Keratinocyte (primary cell): ENCODE data around the gene R3HDM4. TPM values are rescaled to one million over a fixed set of nuclear protein-coding genes. Genes with fewer than 3 reads are reported as not detected.
"Not testable (repeated sequence)": the region's sequence is repeated elsewhere in the genome, so short reads cannot be mapped to it uniquely, and the experiment has no call there.

ENCODE experiments used
- DNase-seq: peaks from one replicate; pipeline ENCODE4 v3.0.0-alpha.2; 2011; ENCODE audit warnings: low read depth, missing footprints, low spot score
- FAIRE-seq: peaks from 2 replicates; lab custom pipeline; 2011; peaks lifted over from hg19 to GRCh38; lab: Jason Lieb, UNC
- H2AFZ ChIP-seq: 2 replicates; pipeline ENCODE4 v1.6.0; 2012; ENCODE audit warnings: low read length, control low read depth, inconsistent platforms; ENCODE audit not compliant: control insufficient read depth
- H3K27ac ChIP-seq: 2 replicates; pipeline ENCODE4 v1.5.1; 2011; ENCODE audit warnings: low read length; ENCODE audit not compliant: control insufficient read depth, insufficient read depth
- H3K27me3 ChIP-seq: 3 replicates; pipeline ENCODE4 v1.6.0; 2011; ENCODE audit warnings: low read length; ENCODE audit not compliant: control insufficient read depth, insufficient read depth; ENCODE audit errors: extremely low read depth
- H3K36me3 ChIP-seq, 2 experiments: 2 replicates in 1 of 2; 3 replicates in 1 of 2; pipeline ENCODE4 v1.5.1; 2011; ENCODE audit warnings: low read length in 2 of 2, mild to moderate bottlenecking in 1 of 2; ENCODE audit not compliant: control insufficient read depth in 2 of 2, insufficient read depth in 2 of 2; ENCODE audit errors: extremely low read depth in 1 of 2
- H3K4me1 ChIP-seq: 3 replicates; pipeline ENCODE4 v1.5.1; 2011; ENCODE audit warnings: low read length; ENCODE audit not compliant: control insufficient read depth, insufficient read depth; ENCODE audit errors: extremely low read depth
- H3K4me2 ChIP-seq: 3 replicates; pipeline ENCODE4 v1.6.0; 2011; ENCODE audit warnings: low read depth, low read length; ENCODE audit not compliant: control insufficient read depth, insufficient read depth; ENCODE audit errors: extremely low read depth
- H3K4me3 ChIP-seq, 3 experiments: fragments of 200-600 bp in 1 of 3; sonication (generic) in 1 of 3; 2 replicates in 2 of 3; 3 replicates in 1 of 3; pipeline ENCODE4 v1.5.1; 2011 to 2016; ENCODE audit warnings: low read length in 3 of 3, mild to moderate bottlenecking in 3 of 3, control low read depth in 2 of 3, inconsistent platforms in 1 of 3, low read depth in 1 of 3, mixed read lengths in 1 of 3, mixed run types in 1 of 3, moderate library complexity in 1 of 3; ENCODE audit not compliant: control insufficient read depth in 2 of 3, insufficient read depth in 2 of 3; ENCODE audit errors: extremely low read depth in 1 of 3
- H3K79me2 ChIP-seq: 2 replicates; pipeline ENCODE4 v1.6.0; 2012; ENCODE audit warnings: low read length; ENCODE audit not compliant: control insufficient read depth, insufficient read depth
- H3K9ac ChIP-seq: 3 replicates; pipeline ENCODE4 v1.6.0; 2011; ENCODE audit warnings: low read length; ENCODE audit not compliant: control insufficient read depth, insufficient read depth; ENCODE audit errors: extremely low read depth
- H3K9me1 ChIP-seq: 3 replicates; pipeline ENCODE4 v1.6.0; 2011; ENCODE audit warnings: low read length; ENCODE audit not compliant: control insufficient read depth, insufficient read depth; ENCODE audit errors: extremely low read depth
- H3K9me3 ChIP-seq: 2 replicates; pipeline ENCODE4 v1.5.1; 2012; ENCODE audit warnings: low read depth, low read length; ENCODE audit not compliant: control insufficient read depth
- H4K20me1 ChIP-seq: 3 replicates; pipeline ENCODE4 v1.6.0; 2011; ENCODE audit warnings: low read length; ENCODE audit not compliant: control insufficient read depth, insufficient read depth; ENCODE audit errors: extremely low read depth
- EZH2 ChIP-seq: IDR thresholded peaks from one replicate; pipeline ENCODE4 v1.6.1; 2012; ENCODE audit warnings: inconsistent platforms, mild to moderate bottlenecking, low read length, moderate library complexity
- dilution Hi-C: fragments of 300-500 bp; cut with MboI; formaldehyde crosslinking; loops from one replicate; pipeline ENCODE4 v1.7.0; 2020; ENCODE audit warnings: low sequenced_read_pairs; ENCODE audit not compliant: extremely low pct_ligation_motif_present
- polyA plus RNA-seq, 5 experiments: library from polyadenylated mRNA; depleted of rRNA in 3 of 5; stranded (reverse) in 3 of 5; stranded (forward) in 1 of 5; unstranded in 1 of 5; fragments of >200 nt; gene quantifications; 1 replicate in 1 of 5; 2 replicates in 3 of 5; 3 replicates in 1 of 5; pipeline versions ENCODE4 v1.2.1 to v1.2.3, GENCODE V29; 2011 to 2012; ENCODE audit warnings: missing spikeins in 2 of 5, low read depth in 1 of 5, low replicate concordance in 1 of 5
- TF ChIP-seq, protein P1 (sequence below), 3 experiments: IDR thresholded peaks in 1 of 3; conservative IDR thresholded peaks in 1 of 3; optimal IDR thresholded peaks in 1 of 3; 2 replicates in 2 of 3; 3 replicates in 1 of 3; pipeline versions ENCODE3 to v1.5.1; 2011; ENCODE audit warnings: low read length in 3 of 3, mild to moderate bottlenecking in 3 of 3, moderate library complexity in 2 of 3, control low read depth in 1 of 3, inconsistent platforms in 1 of 3; ENCODE audit not compliant: insufficient read depth in 2 of 3; ENCODE audit errors: extremely low read depth in 1 of 3

R3HDM4 gene
- polyA plus RNA-seq, 1 donor (not counting 4 experiments of a cell fraction or from before 2014, with no cell fraction given), result 33.5 TPM

GRCh38 chr19:853614-854220 lies 59.3 kb downstream of the R3HDM4 start:
- TF ChIP-seq EZH2, result peak; percentile 50
- FAIRE-seq, dilution Hi-C loops: not testable (repeated sequence)

GRCh38 chr19:853014-853585 lies 59.9 kb downstream of the R3HDM4 start:
- DNase-seq (no peak), FAIRE-seq (no peak)
- H3K4me2 ChIP-seq, result no peak overlapping the region
- H3K9me1 ChIP-seq, result no peaks in the 10 kb centered on the region
- TF ChIP-seq EZH2, result no peak
- TF ChIP-seq, protein P1, sequence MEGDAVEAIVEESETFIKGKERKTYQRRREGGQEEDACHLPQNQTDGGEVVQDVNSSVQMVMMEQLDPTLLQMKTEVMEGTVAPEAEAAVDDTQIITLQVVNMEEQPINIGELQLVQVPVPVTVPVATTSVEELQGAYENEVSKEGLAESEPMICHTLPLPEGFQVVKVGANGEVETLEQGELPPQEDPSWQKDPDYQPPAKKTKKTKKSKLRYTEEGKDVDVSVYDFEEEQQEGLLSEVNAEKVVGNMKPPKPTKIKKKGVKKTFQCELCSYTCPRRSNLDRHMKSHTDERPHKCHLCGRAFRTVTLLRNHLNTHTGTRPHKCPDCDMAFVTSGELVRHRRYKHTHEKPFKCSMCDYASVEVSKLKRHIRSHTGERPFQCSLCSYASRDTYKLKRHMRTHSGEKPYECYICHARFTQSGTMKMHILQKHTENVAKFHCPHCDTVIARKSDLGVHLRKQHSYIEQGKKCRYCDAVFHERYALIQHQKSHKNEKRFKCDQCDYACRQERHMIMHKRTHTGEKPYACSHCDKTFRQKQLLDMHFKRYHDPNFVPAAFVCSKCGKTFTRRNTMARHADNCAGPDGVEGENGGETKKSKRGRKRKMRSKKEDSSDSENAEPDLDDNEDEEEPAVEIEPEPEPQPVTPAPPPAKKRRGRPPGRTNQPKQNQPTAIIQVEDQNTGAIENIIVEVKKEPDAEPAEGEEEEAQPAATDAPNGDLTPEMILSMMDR (optimal IDR thresholded peaks at IDR 0.05 in 1 of 3, IDR thresholded peaks at IDR 0.05 in 1 of 3, conservative IDR thresholded peaks at IDR 0.05 in 1 of 3; ENCODE audit: extremely low read depth in 1 of 3, insufficient read depth in 2 of 3, low read length in 3 of 3), result no peak
- no peaks in the 10 kb centered on the region for H3K36me3 ChIP-seq
- peaks cover 4% of the 10 kb centered on the region for H3K4me1 ChIP-seq
- peaks cover 4% of the 10 kb centered on the region for H4K20me1 ChIP-seq
- H3K27ac ChIP-seq, result no peak overlapping the region
- dilution Hi-C loops, result no loop called here
- no peak overlapping the region for H3K4me3 ChIP-seq
- H3K9ac ChIP-seq, result no peak overlapping the region
- no peak overlapping the region for H2AFZ ChIP-seq
- peaks cover 32% of the 10 kb centered on the region for H3K27me3 ChIP-seq
- no peaks in the 10 kb centered on the region for H3K79me2 ChIP-seq
- H3K9me3 ChIP-seq, result no peaks in the 10 kb centered on the region

More at GRCh38 chr19:853614-854220, 59.3 kb downstream of the R3HDM4 start:
- not testable (repeated sequence) for DNase-seq, H3K9me1 ChIP-seq, H3K4me2 ChIP-seq, H4K20me1 ChIP-seq, H3K36me3 ChIP-seq, H3K9ac ChIP-seq, H3K27ac ChIP-seq, H3K4me1 ChIP-seq, H3K79me2 ChIP-seq, H3K4me3 ChIP-seq, H3K9me3 ChIP-seq, H2AFZ ChIP-seq
- peaks cover 31% of the 10 kb centered on the region for H3K27me3 ChIP-seq
